22Rv1 (cell line): Measurements from ENCODE around the gene DAG1.
A peak's percentile ranks its signal among the peaks of the same experiment; 100 is the strongest.

Experiments used
- H3K27ac ChIP-seq: fragments of 450-650 bp; 2 replicates; pipeline ENCODE4 v1.5.1; 2017
- ZFX ChIP-seq: fragments of 450-650 bp; IDR thresholded peaks from 2 replicates; pipeline ENCODE4 v1.6.1; 2017; ENCODE audit warnings: antibody characterized with exemption, borderline replicate concordance
- TF ChIP-seq, protein P1 (sequence below): fragments of 450-650 bp; IDR thresholded peaks from 2 replicates; pipeline ENCODE4 v1.5.1; 2017; ENCODE audit warnings: mild to moderate bottlenecking

DAG1 gene

DNA sequence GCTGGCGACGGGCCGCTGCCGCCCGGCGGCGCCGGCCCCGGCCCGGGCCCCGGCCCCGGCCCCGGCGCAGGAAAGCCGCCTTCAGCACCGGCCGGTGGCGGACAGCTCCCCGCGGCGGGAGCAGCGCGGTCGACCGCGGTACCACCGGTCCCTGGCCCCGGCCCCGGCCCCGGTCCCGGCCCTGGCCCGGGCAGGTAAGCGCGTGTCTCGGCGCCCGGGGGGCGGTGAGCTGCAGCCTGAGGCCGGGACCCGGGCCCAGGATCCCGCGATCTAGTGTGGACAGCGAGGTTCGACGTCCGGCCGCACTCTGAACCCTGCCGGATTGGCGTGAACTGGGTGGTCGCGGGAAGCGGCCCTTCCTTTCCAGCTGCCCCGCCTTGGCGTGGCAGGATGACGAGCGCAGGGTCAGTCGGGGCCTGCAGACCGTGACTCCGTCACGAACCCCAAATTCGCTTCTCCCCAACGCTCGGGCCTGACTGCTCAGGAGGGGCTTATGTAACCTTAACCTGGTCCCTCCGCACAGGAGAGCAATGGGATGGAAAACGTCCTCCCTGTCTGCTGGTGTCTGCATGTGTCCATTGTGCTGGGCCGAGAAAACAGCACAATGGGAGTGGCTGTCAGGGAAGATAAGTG, 84.7 kb downstream of the DAG1 start:
- H3K27ac ChIP-seq: peak overlapping the region; percentile 65
- no peak for TF ChIP-seq ZFX
- TF ChIP-seq, protein P1, sequence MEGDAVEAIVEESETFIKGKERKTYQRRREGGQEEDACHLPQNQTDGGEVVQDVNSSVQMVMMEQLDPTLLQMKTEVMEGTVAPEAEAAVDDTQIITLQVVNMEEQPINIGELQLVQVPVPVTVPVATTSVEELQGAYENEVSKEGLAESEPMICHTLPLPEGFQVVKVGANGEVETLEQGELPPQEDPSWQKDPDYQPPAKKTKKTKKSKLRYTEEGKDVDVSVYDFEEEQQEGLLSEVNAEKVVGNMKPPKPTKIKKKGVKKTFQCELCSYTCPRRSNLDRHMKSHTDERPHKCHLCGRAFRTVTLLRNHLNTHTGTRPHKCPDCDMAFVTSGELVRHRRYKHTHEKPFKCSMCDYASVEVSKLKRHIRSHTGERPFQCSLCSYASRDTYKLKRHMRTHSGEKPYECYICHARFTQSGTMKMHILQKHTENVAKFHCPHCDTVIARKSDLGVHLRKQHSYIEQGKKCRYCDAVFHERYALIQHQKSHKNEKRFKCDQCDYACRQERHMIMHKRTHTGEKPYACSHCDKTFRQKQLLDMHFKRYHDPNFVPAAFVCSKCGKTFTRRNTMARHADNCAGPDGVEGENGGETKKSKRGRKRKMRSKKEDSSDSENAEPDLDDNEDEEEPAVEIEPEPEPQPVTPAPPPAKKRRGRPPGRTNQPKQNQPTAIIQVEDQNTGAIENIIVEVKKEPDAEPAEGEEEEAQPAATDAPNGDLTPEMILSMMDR: no peak

DNA sequence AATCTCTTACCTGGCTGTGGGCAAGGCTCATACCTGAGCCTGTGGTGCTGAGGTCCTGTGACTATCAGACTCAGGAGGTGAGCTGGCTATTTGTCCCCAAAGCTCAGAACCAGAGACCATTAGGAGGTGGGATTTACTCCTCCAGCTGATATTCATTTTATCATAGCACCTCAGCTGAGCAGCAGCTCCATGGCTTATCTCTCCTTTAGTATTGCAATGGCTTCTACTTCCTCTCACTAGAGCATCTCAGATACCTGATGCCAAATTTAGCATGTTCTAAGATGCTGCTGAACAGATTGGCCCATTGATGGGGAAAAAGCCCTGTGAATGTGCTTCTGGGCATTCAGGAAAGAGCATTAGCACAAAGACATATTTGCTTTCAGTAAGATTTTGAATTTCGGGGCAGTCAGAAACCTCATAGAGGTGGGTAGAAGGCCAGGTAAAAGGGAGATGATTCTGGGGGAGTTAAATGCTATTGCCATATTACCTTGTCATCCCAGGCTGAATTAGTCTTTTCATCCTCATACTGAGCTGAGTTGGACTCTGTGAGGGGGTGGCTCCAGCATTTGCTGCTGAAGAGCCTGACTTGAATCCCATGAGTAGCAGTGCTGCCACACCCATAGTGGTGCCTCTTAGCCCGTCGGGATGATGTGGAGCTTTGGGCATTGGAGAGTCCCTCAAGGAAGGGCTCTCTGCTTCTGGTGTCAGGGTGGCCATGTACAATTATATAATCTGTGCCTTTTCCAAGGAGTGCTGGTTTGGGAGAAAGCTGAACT, 86.6 kb downstream of the DAG1 start:
- no peak for TF ChIP-seq ZFX
- TF ChIP-seq, protein P1: no peak

DNA sequence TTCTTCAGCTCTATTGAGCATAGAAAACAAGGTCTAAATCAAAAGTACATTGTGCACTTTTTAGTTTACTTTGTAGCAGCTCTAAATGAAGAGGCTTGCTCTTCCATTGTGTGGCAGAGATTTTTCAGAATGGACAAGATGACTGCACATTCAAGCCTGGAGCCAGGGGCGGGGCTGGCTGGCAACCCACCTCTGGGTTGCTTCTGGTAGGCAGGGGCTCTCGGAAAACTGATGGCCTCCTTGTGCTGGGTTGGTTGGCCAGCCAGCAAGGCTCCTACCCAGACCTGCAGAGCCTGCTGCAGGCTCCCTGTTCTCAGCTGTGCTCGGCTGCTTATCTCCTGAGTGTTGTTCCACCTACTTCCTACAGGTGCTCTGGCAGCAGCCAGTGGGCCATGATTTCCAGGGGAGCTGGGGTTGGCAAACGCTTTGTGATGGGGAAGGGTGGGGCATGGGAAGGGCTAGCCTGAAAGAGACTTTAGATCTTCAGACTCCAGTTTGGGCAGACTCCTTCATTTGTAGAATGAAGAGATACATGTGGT, 93.0 kb downstream of the DAG1 start:
- TF ChIP-seq, protein P1: no peak
- TF ChIP-seq ZFX: no peak

More for the DNA sequence above, 86.6 kb downstream of the DAG1 start:
- no peak overlapping the region for H3K27ac ChIP-seq

DNA sequence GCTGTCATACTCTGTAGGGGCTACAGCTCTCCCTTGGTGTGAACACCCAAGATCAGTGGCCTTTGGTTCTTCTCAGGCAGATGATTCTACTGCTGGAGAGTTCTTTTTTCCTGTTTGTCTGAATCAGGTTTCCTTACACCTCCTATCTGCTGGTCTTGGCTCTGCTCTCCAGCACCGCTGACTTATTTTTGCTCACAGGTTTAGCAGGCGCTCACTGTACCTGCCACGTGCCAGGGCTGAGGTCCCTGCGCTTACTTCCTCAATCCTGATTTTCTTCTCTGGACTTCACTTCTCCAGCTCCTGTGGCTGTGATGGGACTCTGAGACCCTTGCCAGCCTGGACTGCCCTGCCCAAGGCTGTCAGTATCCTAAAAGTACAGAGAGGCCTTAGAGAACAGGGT, 93.7 kb downstream of the DAG1 start:
- TF ChIP-seq, protein P1: no peak
- TF ChIP-seq ZFX: no peak
- H3K27ac ChIP-seq: no peak overlapping the region

More for the DNA sequence above, 93.0 kb downstream of the DAG1 start:
- no peak overlapping the region for H3K27ac ChIP-seq

DNA sequence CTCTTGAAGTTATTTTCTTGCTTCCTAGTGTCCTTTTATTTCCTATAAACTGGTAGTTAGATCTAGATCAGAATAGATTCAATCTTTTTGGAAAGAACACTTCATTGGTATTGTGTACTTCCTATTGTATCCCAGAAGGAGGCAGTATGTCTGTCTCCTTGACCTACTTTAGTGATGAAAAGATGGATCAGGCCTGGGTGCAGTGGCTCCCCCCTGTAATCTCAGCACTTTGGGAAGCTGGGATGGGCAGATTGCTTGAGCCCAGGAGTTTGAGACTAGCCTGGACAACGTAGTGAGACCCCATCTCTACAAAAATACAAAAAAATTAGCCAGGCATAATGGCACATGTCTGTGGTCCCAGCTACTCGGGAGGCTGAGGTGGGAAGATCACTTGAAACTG, 96.2 kb downstream of the DAG1 start:
- no peak for TF ChIP-seq ZFX
- TF ChIP-seq, protein P1: peak; percentile 55
- H3K27ac ChIP-seq: no peak overlapping the region

DNA sequence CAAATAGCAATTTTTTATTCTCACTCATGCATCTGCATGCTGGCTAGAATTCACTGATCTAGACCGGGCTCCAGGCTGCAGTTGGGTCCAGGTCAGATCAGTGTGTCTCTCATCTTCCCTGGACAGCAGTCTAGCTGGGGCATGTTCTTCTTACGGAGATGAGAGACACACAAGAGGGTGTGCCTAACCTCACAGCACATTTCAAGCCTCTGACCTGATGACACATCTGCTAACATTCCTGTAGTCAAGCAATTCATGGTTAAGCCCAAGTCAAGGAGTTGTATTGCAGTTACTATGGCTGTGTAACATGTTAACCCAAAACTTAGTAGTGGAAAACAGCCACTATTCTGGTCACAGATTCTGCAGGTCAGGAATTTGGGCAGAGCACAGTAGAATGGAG, 97.3 kb downstream of the DAG1 start:
- TF ChIP-seq, protein P1: no peak
- no peak for TF ChIP-seq ZFX
- no peak overlapping the region for H3K27ac ChIP-seq

DNA sequence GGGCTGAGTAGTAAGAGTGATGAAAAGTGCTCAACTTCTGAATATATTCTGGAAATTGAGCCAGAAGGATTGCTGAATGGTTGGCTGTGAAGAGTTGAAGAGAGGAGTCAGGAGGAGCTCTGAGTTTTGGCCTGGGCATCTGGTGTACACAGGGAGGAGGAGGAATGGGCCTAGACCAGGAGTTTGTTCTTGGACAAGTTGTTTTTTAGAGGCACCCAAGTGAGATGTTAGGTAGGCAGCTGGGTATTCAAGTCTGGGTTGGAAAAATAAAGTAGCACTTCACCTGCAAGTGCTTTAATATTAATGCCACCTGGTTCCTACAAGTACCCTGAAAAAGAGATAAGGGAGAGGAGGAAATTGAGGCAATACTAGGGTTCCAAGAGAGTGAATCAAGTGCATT, 98.9 kb downstream of the DAG1 start:
- TF ChIP-seq, protein P1: no peak
- TF ChIP-seq ZFX: no peak
- no peak overlapping the region for H3K27ac ChIP-seq
